Measurements from ENCODE around the gene CUEDC1. TPM values are rescaled to one million over a fixed set of nuclear protein-coding genes. Genes with fewer than 3 reads are reported as not detected.
"Not testable (repeated sequence)": the region's sequence is repeated elsewhere in the genome, so short reads cannot be mapped to it uniquely, and the experiment has no call there.

CUEDC1 gene
- total RNA-seq, 1 experiment from 2014 or later, result 5.0 TPM

DNA sequence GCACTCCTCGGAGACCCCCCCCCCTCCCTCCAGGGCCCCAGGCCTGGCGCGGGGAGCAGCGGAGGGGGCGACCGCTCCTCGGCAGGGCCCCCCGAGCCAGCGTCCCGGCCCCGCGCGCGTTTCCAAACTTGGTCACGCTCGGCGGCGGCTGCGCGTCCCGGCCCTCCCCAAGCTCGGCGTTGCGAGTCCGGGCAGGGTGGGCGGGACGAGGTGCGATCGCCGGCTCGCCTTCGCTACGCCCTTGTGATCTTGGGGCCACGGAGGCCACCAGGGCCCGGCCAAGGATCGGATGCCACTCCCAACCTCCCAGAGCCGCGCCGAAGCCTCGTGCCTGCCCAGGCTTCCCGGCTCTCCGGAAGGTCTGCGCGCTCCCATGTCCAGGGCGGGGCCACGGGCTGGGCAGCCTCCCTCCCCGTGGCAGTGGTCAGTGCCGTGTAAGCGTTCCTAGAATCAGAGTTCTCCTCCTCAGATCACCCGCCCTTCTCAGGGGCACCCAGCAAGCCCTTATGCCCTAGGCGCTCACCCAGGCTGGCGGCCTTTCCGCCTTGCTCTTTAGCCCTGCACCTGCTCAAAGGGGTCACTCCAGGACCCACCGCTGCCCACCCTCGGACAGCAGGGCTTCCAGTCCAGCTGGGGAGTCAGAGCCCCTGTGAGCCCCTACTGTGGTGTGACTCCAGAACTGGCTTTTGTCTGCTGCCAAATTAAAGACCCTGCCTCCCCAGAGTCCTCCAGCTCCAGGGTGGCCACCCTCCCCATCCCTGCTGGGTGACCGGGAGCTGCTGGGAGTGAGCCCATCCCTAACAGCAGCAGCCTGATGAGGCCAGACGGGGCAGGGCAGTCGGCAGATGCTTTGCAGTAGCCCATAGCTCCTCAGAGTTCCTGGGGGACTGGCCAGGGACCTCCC is 93.2 kb downstream of the CUEDC1 start:
- peak; percentile 35 for DNase-seq (ENCODE audit: low read depth)

DNA sequence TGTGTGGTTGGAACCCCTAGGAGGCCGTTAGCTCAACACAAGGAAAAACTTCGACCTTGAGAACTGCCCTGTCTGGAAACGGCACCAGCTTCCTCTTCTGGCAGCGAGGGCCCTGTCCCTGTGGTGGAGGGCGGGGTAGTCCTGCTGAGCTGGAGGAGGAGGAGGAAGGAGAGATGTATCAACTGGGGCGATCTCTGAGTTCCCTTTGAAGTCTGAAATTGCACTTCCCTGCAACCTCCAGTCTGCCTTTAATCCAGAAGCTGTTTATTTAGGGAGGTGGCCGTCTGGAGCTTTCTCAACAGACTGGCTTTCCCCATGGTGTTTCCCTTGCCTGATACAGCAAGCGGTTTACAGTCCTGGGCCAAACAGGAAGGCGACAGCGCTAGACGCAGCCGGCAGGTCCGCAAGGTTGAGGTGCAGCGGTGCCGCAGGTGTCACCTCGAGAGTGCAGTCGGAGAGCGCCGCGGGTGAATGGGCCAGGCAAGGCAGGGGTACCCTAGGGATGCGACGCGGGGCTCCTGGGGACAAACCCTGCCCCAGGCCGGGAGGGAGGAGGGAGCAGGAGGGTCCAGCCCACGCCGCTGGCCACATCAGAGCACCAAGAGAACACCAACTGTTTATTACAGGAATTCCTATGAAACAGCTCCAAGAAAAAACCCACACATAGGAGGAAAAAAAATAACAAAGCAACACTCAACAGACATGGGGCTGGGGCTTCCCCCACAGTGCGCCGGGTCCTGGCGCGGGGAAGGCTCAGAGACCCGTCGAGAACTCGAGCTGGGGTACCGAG is 94.0 kb downstream of the CUEDC1 start:
- peak; percentile 71 for DNase-seq (ENCODE audit: low read depth)

DNA sequence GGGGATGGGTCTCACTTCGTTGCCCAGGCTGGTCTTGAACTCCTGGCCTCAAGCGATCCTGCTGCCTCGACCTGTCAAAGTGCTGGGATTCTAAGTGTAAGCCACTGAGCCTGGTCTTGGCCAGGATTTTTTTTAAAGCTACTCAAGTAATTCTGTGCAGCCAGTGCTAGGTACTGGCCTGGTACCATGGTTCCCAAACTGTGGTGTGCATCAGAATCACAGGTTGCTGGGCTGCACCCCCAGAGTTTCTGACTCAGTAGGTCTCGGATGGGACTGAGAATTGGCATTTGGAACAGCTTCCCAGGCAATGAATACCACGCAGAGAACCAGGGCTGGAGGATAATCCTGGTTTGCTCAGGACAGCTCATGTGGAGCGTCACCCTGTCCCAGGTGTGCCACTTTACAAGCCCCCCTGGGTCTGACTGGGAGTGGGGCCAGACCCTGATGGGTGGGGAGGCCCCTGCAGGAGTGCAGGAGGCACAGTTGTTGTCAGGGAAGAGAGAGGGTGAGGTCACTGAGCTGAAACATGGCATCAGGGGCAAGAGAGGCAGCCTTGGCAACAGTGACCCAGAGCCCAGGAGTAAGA is 94.7 kb downstream of the CUEDC1 start:
- no peak for DNase-seq (ENCODE audit: low read depth)

DNA sequence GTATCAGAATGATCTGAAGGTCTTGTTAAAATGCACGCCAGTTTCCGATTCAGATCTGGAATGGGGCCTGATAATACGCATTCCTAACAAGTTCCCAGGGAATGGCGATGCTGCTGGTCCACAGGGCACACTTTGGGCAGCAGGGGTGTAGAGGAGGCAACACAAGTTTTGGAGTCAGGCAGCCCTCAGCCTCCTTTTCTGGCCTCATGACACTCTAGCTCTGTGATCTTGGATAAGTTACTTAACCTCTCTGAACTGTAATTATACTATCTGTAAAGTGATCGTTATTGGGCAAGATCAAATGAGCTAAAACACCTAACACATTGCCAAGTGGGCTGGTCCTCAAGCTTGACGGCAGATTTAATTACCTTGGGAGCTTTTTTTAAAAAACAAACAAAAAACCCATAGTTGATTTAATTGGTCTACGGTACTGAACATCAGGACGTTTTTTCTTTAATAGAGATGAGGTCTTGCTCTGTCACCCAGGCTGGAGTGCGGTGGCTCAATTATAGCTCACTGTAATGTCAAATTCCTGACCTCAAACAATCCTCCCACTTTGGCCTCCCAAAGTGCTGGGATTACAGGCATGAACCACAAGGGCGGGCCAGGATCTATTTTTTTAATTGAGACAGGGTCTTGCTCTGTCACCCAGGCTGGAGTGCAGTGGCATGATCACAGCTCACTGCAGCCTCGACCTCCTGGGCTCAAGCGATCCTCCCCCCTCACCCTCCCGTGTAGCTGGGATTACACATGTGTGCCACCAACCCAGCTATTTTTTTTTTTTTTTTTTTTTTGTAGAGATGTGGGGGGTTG is 95.4 kb downstream of the CUEDC1 start:
- no peak for DNase-seq (ENCODE audit: low read depth)

DNA sequence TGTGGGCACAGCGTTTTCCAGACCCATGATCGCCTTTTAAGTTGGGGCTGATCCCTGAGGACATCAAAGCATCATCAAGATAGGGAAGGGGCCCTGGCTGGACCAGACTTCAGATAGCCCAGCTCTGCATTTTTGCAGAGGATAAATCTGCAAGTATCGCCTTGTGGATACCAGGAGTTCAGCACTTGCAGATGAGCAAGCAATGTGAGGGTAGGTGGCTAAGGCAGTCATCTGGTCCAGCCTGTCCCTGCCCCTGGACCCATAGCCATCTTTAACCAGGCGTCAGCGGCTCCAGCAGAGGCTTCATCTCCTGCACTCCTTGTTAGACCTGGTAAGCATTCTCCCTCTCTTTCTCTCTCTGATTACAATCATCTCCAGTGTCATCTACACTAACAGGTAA is 96.4 kb downstream of the CUEDC1 start:
- DNase-seq (ENCODE audit: low read depth), result no peak

DNA sequence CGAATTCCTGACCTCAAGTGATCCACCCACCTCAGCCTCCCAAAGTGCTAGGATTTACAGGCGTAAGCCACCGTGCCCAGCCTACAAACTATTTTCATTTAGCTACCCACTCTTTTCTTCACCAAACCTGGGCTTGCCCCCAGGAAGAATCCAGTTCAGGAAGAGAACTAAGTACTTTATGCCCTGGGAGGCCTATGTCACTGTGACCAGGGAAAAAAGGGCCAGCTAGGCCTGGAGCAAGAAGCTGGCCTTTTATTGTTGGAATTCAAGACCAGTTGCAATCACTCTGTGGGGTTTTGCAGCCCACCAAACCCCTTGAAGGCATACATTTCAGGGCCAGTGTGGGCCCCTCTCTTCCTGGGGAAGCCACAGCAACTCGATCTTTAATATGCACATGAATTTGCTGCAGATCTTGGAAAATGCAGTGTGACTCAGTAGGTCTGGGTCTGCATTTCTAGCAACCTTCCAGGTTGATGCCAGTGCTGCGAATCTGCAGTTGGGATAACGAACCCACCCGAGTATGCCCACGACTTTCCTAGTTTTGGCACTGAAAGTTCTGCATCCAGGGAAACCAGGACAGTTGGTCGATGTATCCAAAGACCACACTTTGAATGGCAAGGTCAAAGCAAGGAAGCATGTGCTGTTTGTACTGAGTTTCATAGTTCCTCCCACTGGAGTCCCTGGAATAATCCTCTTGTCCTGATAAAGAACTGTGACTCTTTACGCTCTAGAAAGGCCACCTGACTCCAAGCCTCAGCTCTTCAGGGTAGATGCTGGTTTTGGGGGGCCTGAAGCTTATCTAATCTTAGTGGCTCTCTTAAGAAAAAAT is 98.2 kb downstream of the CUEDC1 start:
- DNase-seq (ENCODE audit: low read depth), result no peak

DNA sequence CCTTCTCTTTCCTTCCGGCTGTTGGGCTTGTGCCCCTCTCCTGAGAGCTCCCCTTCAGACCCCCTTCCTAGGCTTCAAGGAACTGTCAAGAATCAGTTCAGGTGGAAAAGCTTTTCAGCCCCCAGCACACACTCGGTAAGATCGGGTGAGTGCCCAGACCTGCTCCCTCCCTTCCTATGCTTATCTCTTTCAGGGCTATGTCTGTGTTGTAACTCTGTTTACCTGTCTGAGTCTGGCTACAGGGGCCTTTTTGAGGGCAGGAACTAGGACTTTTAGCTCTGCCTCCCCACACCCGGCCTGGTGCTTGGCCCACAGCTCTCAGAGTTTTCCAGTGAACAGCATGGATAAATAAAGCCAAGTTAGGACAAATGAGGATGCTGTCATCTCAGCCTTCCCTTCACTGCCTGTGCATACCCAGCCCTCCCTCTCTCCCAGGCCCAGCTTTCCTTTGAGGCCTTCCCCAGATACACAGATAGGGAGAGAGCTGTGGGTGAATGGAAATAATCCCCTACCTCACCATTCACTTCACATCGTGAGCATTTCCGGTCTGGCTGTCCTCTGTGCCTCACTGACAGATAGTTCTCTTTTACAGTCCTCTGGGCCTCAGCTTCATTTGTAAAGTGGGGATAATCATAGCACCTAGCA is 99.7 kb downstream of the CUEDC1 start:
- DNase-seq (ENCODE audit: low read depth), result no peak

DNA sequence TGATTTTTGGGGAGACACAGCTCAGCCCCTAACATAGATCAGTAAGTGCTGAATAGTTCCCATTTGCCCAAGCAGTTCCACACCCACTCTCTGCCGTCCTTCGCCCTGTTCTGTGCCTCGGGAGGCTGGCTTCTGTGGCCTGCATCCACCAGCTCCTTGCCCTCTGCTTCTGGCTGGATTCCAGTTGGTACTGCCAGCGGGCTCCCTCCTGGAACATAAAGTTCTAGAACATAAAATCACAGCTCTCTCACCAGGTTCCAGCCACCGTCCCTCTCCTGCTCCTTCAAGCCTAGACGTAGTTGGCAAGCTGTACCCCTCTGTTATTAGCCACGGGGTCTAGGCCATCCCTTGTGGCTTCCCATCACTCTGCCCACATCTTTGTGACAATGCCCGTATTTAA is 101.5 kb downstream of the CUEDC1 start:
- no peak for DNase-seq (ENCODE audit: low read depth)

DNA sequence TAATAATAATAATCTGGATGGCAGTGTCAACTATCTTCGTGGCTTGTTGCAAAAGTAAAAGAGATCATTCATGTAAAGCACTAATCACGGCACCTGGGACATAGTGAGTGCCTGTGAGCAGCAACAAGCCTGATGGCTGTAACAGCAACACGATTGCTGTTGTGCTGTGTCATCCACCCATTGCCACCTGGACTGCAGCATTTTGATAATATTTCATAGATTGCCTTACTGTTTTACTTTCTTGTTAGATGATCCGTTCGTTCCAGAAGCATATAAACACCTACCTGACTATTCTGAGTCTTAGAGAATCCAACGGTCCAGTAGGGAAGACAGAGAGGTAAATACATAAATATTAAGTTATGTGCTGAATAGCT is 102.3 kb downstream of the CUEDC1 start:
- DNase-seq (ENCODE audit: low read depth), result no peak

DNA sequence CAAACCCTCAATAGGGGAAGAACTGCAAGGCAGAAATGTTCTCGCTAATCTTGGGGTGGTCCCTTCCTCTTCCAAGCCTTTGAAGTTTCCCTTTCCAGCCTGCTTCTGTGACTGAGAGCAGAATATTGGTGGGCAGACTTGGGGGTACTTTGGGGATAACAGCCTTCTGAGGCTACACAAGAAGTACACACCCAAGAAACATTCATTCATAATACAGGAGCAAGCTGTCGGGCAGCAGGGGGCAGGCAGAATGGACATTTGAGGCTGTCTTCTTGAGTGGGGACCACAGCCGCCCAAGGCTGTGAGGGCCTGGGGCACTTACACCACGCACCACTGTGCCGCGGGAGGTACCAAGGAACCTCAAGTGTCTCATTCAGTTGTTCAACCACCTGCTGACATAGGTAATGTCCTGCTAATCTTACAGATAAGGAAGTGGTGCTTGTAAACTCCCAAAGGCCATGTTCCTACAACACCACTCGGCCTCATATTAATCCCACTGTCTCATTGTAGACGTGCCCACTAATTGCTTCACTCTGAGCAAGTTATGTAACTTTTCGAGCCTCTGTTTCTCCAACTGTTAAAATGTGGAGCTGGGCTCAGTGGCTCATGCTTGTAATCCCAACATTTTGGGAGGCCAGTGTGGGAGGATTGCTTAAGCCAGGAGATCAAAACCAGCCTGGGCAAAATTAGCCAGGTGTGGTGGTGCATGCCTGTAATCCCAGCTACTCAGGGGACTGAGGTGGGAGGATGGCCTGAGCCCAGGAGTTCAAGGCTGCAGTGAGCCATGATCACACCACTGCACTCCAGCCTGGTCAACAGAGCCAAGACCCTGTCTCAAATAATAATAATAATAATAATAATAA is 102.9 kb downstream of the CUEDC1 start:
- no peak for DNase-seq (ENCODE audit: low read depth)

DNA sequence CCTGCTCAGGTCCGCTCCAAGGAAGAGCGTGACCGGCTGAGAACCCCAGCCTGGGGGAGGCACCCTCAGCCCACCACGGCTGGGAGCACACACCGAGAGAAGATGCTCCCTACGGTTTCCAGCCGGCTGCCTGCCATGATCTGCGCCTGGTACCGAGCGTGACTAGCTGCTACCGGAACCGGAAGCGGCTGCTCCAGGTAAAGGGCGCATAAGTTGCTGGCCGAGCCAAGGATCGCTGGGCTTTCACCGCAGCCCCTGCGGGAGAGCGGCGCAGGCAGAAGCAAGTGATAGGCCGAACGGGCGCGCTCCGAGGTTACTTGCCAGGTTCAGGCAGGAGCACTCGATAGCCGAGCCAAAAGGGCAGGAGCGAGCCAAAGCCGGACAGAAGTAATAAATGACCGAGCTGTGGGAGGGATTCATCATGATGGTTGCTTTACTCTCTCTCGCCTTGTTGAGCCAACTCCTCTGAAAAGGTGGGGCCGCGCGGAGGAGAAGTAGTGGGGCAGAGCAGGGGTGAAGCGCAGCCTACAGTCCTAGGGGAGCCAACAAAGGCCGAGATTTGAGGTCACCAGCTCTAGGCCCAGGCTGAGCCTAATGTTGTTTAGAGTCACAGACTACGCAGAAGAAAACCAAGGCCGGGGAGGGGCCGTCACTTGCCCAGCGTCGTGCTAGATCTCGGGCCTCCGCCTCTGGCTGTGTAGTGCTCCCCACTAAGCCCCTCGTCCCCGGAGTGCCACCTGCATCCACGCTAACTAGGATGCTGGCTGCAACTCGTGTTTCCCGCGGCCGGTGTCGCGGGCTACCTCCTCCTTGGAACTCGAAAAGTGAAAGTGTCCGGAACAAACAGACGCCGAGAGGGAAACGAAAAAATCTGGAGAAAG is 105.1 kb downstream of the CUEDC1 start, which contains the start of gene MRPS23:
Gene MRPS23, minus strand, starts transcription at position 171 of the 881 bp plus-strand sequence. Its CDS starts 34 bp downstream, at position 137.
- peak; percentile 98 for DNase-seq (ENCODE audit: low read depth)

DNA sequence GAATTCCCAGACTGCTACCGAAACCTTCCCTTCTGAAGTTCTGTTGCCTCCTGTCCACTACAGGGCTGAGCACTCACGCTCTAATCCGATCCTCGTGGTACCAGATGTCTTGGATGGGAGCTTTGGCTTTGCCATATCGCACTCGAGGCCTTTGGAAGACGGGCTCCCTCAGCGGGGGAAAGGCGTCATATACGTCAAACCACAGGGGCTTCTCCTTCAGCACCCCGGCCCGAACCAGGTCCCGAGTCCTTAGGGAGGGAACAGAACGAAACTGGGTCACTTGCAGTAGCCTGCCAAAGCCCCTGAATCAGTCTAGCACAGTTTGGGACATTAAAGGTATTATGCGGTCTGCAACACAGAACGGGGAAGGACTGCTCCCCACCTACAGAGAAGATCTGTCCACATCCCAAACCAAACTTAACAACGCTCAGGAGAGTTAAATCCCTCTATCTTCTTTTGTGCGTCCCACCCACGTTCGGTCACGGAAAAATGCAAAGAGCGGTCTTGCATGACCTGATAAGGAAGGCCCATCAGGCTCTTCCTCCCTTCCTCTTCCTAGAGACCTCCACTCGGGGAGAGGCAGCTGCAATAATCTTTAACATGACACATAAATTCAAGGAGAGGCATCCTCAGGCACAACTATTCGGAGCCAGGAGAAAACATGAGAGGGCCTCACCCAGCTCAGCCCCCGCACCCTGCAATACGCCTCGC is 105.9 kb downstream of the CUEDC1 start:
- no peak for DNase-seq (ENCODE audit: low read depth)

DNA sequence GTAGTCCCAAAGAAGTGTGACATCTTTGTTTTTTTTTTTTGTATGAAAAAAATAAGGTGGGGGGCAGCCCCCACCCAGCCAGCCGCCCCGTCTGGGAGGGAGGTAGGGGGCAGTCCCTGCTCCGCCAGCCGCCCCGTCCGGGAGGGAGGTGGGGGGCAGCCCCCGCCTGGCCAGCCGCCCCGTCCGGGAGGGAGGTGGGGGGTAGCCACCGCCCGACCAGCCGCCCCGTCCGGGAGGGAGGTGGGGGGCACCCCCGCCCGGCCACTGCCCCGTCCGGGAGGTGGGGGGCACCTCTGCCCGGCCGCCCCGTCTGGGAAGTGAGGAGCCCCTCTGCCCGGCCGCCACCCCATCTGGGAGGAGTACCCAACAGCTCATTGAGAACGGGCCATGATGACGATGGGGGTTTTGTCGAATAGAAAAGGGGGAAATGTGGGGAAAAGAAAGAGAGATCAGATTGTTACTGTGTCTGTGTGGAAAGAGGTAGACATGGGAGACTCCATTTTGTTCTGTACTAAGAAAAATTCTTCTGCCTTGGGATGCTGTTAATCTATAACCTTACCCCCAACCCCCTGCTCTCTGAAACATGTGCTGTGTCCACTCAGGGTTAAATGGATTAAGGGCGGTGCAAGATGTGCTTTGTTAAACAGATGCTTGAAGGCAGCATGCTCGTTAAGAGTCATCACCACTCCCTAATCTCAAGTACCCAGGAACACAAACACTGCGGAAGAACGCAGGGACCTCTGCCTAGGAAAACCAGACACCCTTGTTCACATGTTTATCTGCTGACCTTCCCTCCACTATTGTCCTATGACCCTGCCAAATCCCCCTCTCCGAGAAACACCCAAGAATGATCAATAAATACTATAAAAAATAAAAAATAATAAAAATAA is 108.9 kb downstream of the CUEDC1 start:
- not testable (repeated sequence) for DNase-seq (ENCODE audit: low read depth)

DNA sequence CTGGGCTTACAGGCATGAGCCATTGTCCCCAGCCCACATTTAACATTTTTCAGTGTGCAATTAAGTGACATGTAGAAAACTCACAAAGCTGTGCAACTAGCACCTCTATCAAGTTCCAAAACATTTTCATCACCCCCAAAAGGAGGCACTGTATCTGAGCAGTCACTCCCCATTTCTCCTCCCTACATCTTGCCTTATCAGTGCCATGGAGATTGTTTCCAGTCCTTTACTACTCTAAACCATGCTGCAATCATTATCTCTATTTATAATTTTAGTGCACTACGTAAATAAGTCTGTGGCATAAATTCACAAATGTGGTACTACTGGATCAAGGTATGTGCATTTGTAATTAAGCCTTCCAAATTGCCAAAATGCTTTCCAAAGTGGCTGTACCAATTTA is 112.9 kb downstream of the CUEDC1 start:
- DNase-seq (ENCODE audit: low read depth), result no peak

DNA sequence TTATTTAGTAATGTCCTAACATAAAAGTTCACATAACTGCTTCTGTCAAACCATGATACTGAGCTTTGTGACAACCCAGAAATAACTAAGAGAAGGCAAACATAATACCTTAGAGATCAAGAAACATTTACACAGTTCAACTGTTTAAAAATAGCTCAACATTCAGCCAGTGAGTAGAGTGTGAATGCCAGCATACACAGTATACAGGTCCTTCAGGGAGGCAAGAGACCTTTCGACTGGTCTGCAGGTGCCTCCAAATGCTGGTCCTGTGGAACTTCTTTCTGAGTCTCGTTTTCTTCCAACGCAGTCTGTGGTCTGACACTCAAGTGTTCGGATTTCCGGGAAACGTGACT is 115.7 kb downstream of the CUEDC1 start:
- no peak for DNase-seq (ENCODE audit: low read depth)

DNA sequence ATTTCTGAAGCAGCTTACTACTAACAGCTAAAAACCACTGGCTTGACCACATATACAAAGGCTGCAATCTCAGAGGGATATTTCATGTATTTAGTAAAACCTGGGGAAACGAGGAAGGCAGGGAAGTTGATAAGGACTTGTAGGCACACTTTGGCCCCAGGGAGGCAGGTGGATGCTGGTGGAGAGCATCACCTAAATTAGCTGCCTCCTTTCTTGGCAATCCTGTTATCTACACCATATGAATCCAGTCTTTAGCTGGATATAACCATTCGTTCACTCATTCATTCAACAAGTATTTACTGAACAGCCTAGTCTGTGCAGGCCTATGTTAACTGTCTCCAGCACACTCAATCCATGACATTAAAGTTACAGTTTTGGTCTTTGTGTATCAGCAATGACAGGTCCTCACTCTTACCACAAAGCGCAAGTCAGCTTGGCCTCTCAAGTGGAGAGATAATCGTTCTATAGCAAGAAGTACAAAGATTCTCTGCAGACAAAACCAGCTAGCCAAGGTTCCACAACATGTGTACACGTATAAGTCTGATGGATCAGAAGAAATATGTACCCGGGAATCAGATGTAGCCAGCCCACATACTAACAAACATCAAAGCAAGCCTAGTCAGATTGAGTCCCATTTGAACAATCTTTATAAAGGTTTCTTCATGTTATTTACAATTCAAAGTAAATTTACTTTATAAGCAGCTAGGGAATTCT is 116.2 kb downstream of the CUEDC1 start:
- no peak for DNase-seq (ENCODE audit: low read depth)

All from Daoy (cell line).